Measurements from ENCODE around the gene OR1N1. TPM values are rescaled to one million over a fixed set of nuclear protein-coding genes. Genes with fewer than 3 reads are reported as not detected.

The OR1N1 gene
- total and polyA plus RNA-seq, 2 of the 4 experiments (the other 2 are of a cell fraction), result not detected

GRCh38 chr9:122551371-122551770 lies 24.3 kb upstream of the OR1N1 start:
- no peak overlapping the region for H3K23ac ChIP-seq (ENCODE audit: low read depth, low read length)
- H4K8ac ChIP-seq (ENCODE audit: low read depth in 2 of 2, low read length in 2 of 2), result no peak overlapping the region
- intact Hi-C loops (cut with micrococcal nuclease) (no loop called here), dilution Hi-C loops (cut with HindIII; ENCODE audit: low sequenced_read_pairs, unreplicated experiment) (no loop called here), in situ Hi-C loops (cut with MboI; ENCODE audit: low sequenced_read_pairs) (no loop called here)
- no peaks in the 10 kb centered on the region for H3K4me1 ChIP-seq (ENCODE audit: control insufficient read depth, insufficient read depth, low read length)
- no peak overlapping the region for H2AK5ac ChIP-seq (ENCODE audit: low read depth, low read length)
- H3K27ac ChIP-seq (ENCODE audit: insufficient read depth, low read length), result no peak overlapping the region
- H2AFZ ChIP-seq (replicated peaks; ENCODE audit: low read length, poor library complexity), result no peak overlapping the region
- no peak for ATAC-seq (ENCODE audit: low read depth)
- H2AK9ac ChIP-seq (replicated peaks; ENCODE audit: low read depth, low read length, poor library complexity), result no peak overlapping the region
- H2BK15ac ChIP-seq (ENCODE audit: low read depth, low read length), result no peak overlapping the region
- H4K91ac ChIP-seq (ENCODE audit: insufficient read depth, low read depth, low read length), result no peak overlapping the region
- H3K4me3 ChIP-seq (ENCODE audit: insufficient read depth, low read depth, low read length), result no peak overlapping the region
- no peak overlapping the region for H2BK120ac ChIP-seq (ENCODE audit: low read depth, low read length)
- BruUV-seq (replicated peaks), result no TSS peak
- H3K56ac ChIP-seq (ENCODE audit: extremely low read depth, insufficient read depth, low read length), result no peak overlapping the region
- no peak for DNase-seq
- H3K79me1 ChIP-seq (ENCODE audit: low read depth in 1 of 2, low read length in 2 of 2), result no peaks in the 10 kb centered on the region
- no peak overlapping the region for H2BK5ac ChIP-seq (ENCODE audit: low read depth, low read length, poor library complexity, severe bottlenecking)
- ChIA-PET CTCF (interaction anchor here (0.6 kb wide), 1 partner anchor 301 kb away, joined by 3 read pairs; no protein-coding TSS in a partner anchor), POLR2A (ENCODE audit: unreplicated experiment) (no interaction called here)
- H2BK20ac ChIP-seq (ENCODE audit: low read depth, low read length), result no peak overlapping the region
- H3K14ac ChIP-seq (replicated peaks; ENCODE audit: low read depth, low read length), result no peak overlapping the region
- H3K4ac ChIP-seq (ENCODE audit: low read depth, low read length), result no peak overlapping the region
- no peaks in the 10 kb centered on the region for H4K20me1 ChIP-seq (ENCODE audit: insufficient read depth, low read length)
- H3K18ac ChIP-seq (ENCODE audit: low read depth, low read length), result no peak overlapping the region
- TF ChIP-seq MAZ (IDR thresholded peaks at IDR 0.05; ENCODE audit: borderline replicate concordance, low read depth, low read length) (no peak), USF2 (IDR thresholded peaks at IDR 0.05; ENCODE audit: low read depth, low read length) (no peak), NFE2L2 (IDR thresholded peaks at IDR 0.05; ENCODE audit: low read depth, low read length) (no peak), RFX5 (IDR thresholded peaks at IDR 0.05; ENCODE audit: low read depth, low read length) (no peak)
- H3K36me3 ChIP-seq (ENCODE audit: control insufficient read depth, insufficient read depth, low read length), result no peaks in the 10 kb centered on the region
- peaks cover 10% of the 10 kb centered on the region for H3K27me3 ChIP-seq (ENCODE audit: control insufficient read depth, insufficient read depth, low read length)
- no peak overlapping the region for H3K4me2 ChIP-seq (ENCODE audit: low read depth, low read length)
- H3K9ac ChIP-seq (ENCODE audit: low read depth, low read length), result no peak overlapping the region
- H3K9me1 ChIP-seq (ENCODE audit: insufficient read depth, low read length), result no peaks in the 10 kb centered on the region
- WGBS, 2 experiments (ENCODE audit: extremely low coverage in 2 of 2, insufficient read length in 1 of 2), result no CpG with 5 or more reads among the region's 5 CpGs
- no peak overlapping the region for H4K5ac ChIP-seq (ENCODE audit: low read depth, low read length)
- no peaks in the 10 kb centered on the region for H3K9me3 ChIP-seq (ENCODE audit: control insufficient read depth, insufficient read depth, low read length)
